GM12891 (cell line): ENCODE results near the gene COL26A1.

Experiments used
- PAX5 ChIP-seq: IDR thresholded peaks from 2 replicates; pipeline ENCODE4 v1.6.1; 2011; ENCODE audit warnings: low read length, moderate library complexity, mild to moderate bottlenecking; ENCODE audit not compliant: insufficient read depth, severe bottlenecking
- POLR2A ChIP-seq: IDR thresholded peaks from 2 replicates; pipeline ENCODE4 v1.6.1; 2011; ENCODE audit warnings: low read depth, low read length, control low read depth
- TAF1 ChIP-seq: IDR thresholded peaks from 2 replicates; pipeline ENCODE4 v1.6.1; 2011; ENCODE audit warnings: low read depth, low read length, control low read depth

GRCh38 chr7:101542527-101543241 is 180.0 kb downstream of the COL26A1 start:
- no peak for TF ChIP-seq POLR2A
- TF ChIP-seq PAX5, result no peak
- TF ChIP-seq TAF1, result no peak
